Neutrophil (primary cell): ENCODE data around the gene EEA1.

Experiments
- H3K27ac ChIP-seq: fragments of 200-600 bp; sonication (generic); 2 replicates; pipeline ENCODE4 v1.5.1; 2016; ENCODE audit warnings: mild to moderate bottlenecking, moderate library complexity
- H3K27me3 ChIP-seq: fragments of 200-600 bp; sonication (generic); 2 replicates; pipeline ENCODE4 v1.6.0; 2016; ENCODE audit warnings: mild to moderate bottlenecking
- H3K36me3 ChIP-seq: fragments of 200-600 bp; sonication (generic); 2 replicates; pipeline ENCODE4 v1.5.1; 2017
- H3K4me1 ChIP-seq, 2 experiments: fragments of 200-600 bp in 1 of 2; sonication (generic) in 1 of 2; 1 replicate in 1 of 2; 2 replicates in 1 of 2; pipeline versions ENCODE4 v1.5.1 to v1.6.1; 2013 to 2016; ENCODE audit warnings: low read depth in 1 of 2, low read length in 1 of 2, mild to moderate bottlenecking in 1 of 2, moderate library complexity in 1 of 2; ENCODE audit not compliant: control insufficient read depth in 1 of 2, insufficient read depth in 1 of 2
- H3K4me3 ChIP-seq, 2 experiments: fragments of 200-600 bp in 1 of 2; sonication (generic) in 1 of 2; 1 replicate in 1 of 2; 2 replicates in 1 of 2; pipeline ENCODE4 v1.5.1; 2013 to 2016; ENCODE audit warnings: low read depth in 1 of 2, low read length in 1 of 2, mild to moderate bottlenecking in 1 of 2, moderate library complexity in 1 of 2
- H3K9me3 ChIP-seq: fragments of 200-600 bp; sonication (generic); 2 replicates; pipeline ENCODE4 v1.5.1; 2016
- CTCF ChIP-seq: fragments of 200-600 bp; sonication (generic); IDR thresholded peaks from 2 replicates; pipeline ENCODE4 v1.5.1; 2016; ENCODE audit warnings: antibody characterized with exemption

Gene EEA1

GRCh38 chr12:92729773-92730305 is 199.3 kb downstream of the EEA1 start:
- H3K4me3 ChIP-seq = no peak overlapping the region
- no peaks in the 10 kb centered on the region for H3K4me1 ChIP-seq
- no peak for TF ChIP-seq CTCF
- no peaks in the 10 kb centered on the region for H3K27me3 ChIP-seq
- H3K27ac ChIP-seq = no peak overlapping the region
- H3K9me3 ChIP-seq = no peaks in the 10 kb centered on the region
- H3K36me3 ChIP-seq = no peaks in the 10 kb centered on the region

GRCh38 chr12:92726850-92727249 is 202.2 kb downstream of the EEA1 start:
- H3K4me1 ChIP-seq = no peaks in the 10 kb centered on the region
- no peaks in the 10 kb centered on the region for H3K9me3 ChIP-seq
- no peak overlapping the region for H3K4me3 ChIP-seq
- no peaks in the 10 kb centered on the region for H3K36me3 ChIP-seq
- H3K27me3 ChIP-seq = no peaks in the 10 kb centered on the region
- H3K27ac ChIP-seq = no peak overlapping the region
- TF ChIP-seq CTCF = no peak

GRCh38 chr12:92722897-92723296 is 206.2 kb downstream of the EEA1 start:
- no peaks in the 10 kb centered on the region for H3K4me1 ChIP-seq
- H3K27me3 ChIP-seq = no peaks in the 10 kb centered on the region
- H3K9me3 ChIP-seq = no peaks in the 10 kb centered on the region
- TF ChIP-seq CTCF = no peak
- H3K36me3 ChIP-seq = no peaks in the 10 kb centered on the region
- no peak overlapping the region for H3K4me3 ChIP-seq
- no peak overlapping the region for H3K27ac ChIP-seq

GRCh38 chr12:92721656-92722055 is 207.4 kb downstream of the EEA1 start:
- H3K4me3 ChIP-seq = no peak overlapping the region

GRCh38 chr12:92721130-92721529 is 208.0 kb downstream of the EEA1 start:
- Histone ChIP-seq H3K27me3 (no peaks in the 10 kb centered on the region), H3K36me3 (no peaks in the 10 kb centered on the region), H3K9me3 (no peaks in the 10 kb centered on the region), H3K4me3 (no peak overlapping the region), H3K4me1 (no peaks in the 10 kb centered on the region), H3K27ac (no peak overlapping the region)
- no peak for TF ChIP-seq CTCF

More at GRCh38 chr12:92721656-92722055, 207.4 kb downstream of the EEA1 start:
- Histone ChIP-seq H3K4me1 (no peaks in the 10 kb centered on the region), H3K36me3 (no peaks in the 10 kb centered on the region), H3K27ac (no peak overlapping the region), H3K27me3 (no peaks in the 10 kb centered on the region), H3K9me3 (no peaks in the 10 kb centered on the region)
- TF ChIP-seq CTCF = no peak
